Lower lobe of right lung (tissue), 2 donors: Measurements from ENCODE around the gene ANKRD33B. TPM values are rescaled to one million over a fixed set of nuclear protein-coding genes. Genes with fewer than 3 reads are reported as not detected.

Experiments
- ATAC-seq, 2 donors: fragments of 200-7000 bp; cut with Tn5 transposase; one replicate each; pipeline ENCODE4 v1.9.1; 2020 to 2022; ENCODE audit warnings: mild to moderate bottlenecking in 2 of 2, moderate library complexity in 2 of 2
- DNase-seq: peaks from one replicate; pipeline ENCODE4 v3.0.0-alpha.2; 2020
- H3K27ac ChIP-seq: fragments of 200-600 bp; one replicate; pipeline ENCODE4 v1.8.0; 2022
- H3K27me3 ChIP-seq: fragments of 200-600 bp; one replicate; pipeline ENCODE4 v1.8.0; 2022; ENCODE audit warnings: low read depth
- H3K36me3 ChIP-seq: fragments of 200-600 bp; one replicate; pipeline ENCODE4 v1.8.0; 2022; ENCODE audit warnings: mild to moderate bottlenecking
- H3K4me1 ChIP-seq: fragments of 200-600 bp; one replicate; pipeline ENCODE4 v1.8.0; 2022
- H3K4me3 ChIP-seq: fragments of 200-600 bp; one replicate; pipeline ENCODE4 v1.8.0; 2022; ENCODE audit warnings: mild to moderate bottlenecking
- H3K9me3 ChIP-seq: fragments of 200-600 bp; one replicate; pipeline ENCODE4 v1.8.0; 2022
- CTCF ChIP-seq: fragments of 200-600 bp; IDR thresholded peaks from one replicate; pipeline ENCODE4 v1.8.0; 2022; ENCODE audit warnings: antibody characterized with exemption, mild to moderate bottlenecking
- intact Hi-C: fragments of 100-400 bp; cut with DNase I; formaldehyde crosslinking; loops from one replicate; pipeline ENCODE4 v1.11.0; 2022
- total RNA-seq: library from RNA; stranded (reverse); fragmentation: NEBNext Ultra II Directional; extraction: Animal tissue kit (Norgen Biotek cat#: 25700); gene quantifications from one replicate; pipeline ENCODE4 v1.2.1, GENCODE V29; 2021
- donor health status: DM: no; HTN: yes; CAD: no; lungs with severe emphysema.

The ANKRD33B gene
- total RNA-seq, 1 donor from 2014 or later = 5.8 TPM

- no peaks in the 10 kb centered on the region for H3K4me1 ChIP-seq
- intact Hi-C loops = no loop called here
- H3K4me3 ChIP-seq = no peak overlapping the region
- TF ChIP-seq CTCF = no peak
- peaks cover 44% of the 10 kb centered on the region for H3K36me3 ChIP-seq
- DNase-seq = no peak
- H3K9me3 ChIP-seq = no peaks in the 10 kb centered on the region
- no peak for ATAC-seq
- H3K27ac ChIP-seq = no peak overlapping the region
- H3K27me3 ChIP-seq = no peaks in the 10 kb centered on the region
Measured at GRCh38 chr5:10676946-10677345, 113.1 kb downstream of the ANKRD33B start.

GRCh38 chr5:10677533-10677932, 113.7 kb downstream of the ANKRD33B start:
- Histone ChIP-seq H3K9me3 (no peaks in the 10 kb centered on the region), H3K36me3 (peaks cover 50% of the 10 kb centered on the region), H3K27me3 (no peaks in the 10 kb centered on the region), H3K4me1 (no peaks in the 10 kb centered on the region), H3K27ac (no peak overlapping the region), H3K4me3 (no peak overlapping the region)
- no peak for ATAC-seq
- intact Hi-C loops = no loop called here
- TF ChIP-seq CTCF = no peak
- no peak for DNase-seq

GRCh38 chr5:10678244-10678643, 114.4 kb downstream of the ANKRD33B start:
- DNase-seq = no peak
- H3K9me3 ChIP-seq = no peaks in the 10 kb centered on the region
- no peaks in the 10 kb centered on the region for H3K27me3 ChIP-seq
- intact Hi-C loops = no loop called here
- ATAC-seq = no peak
- no peak for TF ChIP-seq CTCF
- peaks cover 57% of the 10 kb centered on the region for H3K36me3 ChIP-seq
- H3K27ac ChIP-seq = no peak overlapping the region
- no peak overlapping the region for H3K4me3 ChIP-seq
- H3K4me1 ChIP-seq = no peaks in the 10 kb centered on the region

- Histone ChIP-seq H3K27ac (no peak overlapping the region), H3K9me3 (no peaks in the 10 kb centered on the region), H3K36me3 (peaks cover 59% of the 10 kb centered on the region), H3K27me3 (no peaks in the 10 kb centered on the region), H3K4me3 (no peak overlapping the region), H3K4me1 (no peaks in the 10 kb centered on the region)
- TF ChIP-seq CTCF = no peak
- intact Hi-C loops = no loop called here
- DNase-seq = no peak
- ATAC-seq = no peak
Measured at GRCh38 chr5:10679336-10679988, 115.6 kb downstream of the ANKRD33B start.

- Histone ChIP-seq H3K9me3 (no peaks in the 10 kb centered on the region), H3K4me1 (no peaks in the 10 kb centered on the region), H3K27ac (no peak overlapping the region), H3K36me3 (peaks cover 59% of the 10 kb centered on the region), H3K4me3 (no peak overlapping the region), H3K27me3 (no peaks in the 10 kb centered on the region)
- intact Hi-C loops = no loop called here
- ATAC-seq = no peak
- TF ChIP-seq CTCF = no peak
- no peak for DNase-seq
Measured at GRCh38 chr5:10680876-10681481, 117.1 kb downstream of the ANKRD33B start.
